Renal pelvis (tissue), 12 donors: Measurements from ENCODE around the gene PPP1R15A. TPM values are rescaled to one million over a fixed set of nuclear protein-coding genes. Genes with fewer than 3 reads are reported as not detected.
"Not testable (repeated sequence)": the region's sequence is repeated elsewhere in the genome, so short reads cannot be mapped to it uniquely, and the experiment has no call there.

ENCODE experiments used
- DNase-seq: peaks from one replicate; pipeline ENCODE4 v3.0.0-alpha.2; 2013
- long read RNA-seq, 16 experiments: transcript quantifications; one replicate each; lab custom pipeline, GENCODE V29; 2026
- polyA plus RNA-seq, 3 donors: library from polyadenylated mRNA; unstranded; fragments of 120-200 nt; gene quantifications; one replicate each; pipeline ENCODE4 v1.2.1, GENCODE V29; 2013; ENCODE audit not compliant: insufficient read length in 3 of 3

Gene PPP1R15A
- 10 to 100 TPM; 33.8 to 36.6 (median 33.9) TPM for polyA plus RNA-seq
- long read RNA-seq, donor 1, transcript PPP1R15A-202 (1 exons, 1,725 nt), result major isoform, 5 of 26 reads
- long read RNA-seq, donor 1, partial matches to known transcripts, result 19 of 26 reads
- long read RNA-seq, donor 1, other reads (novel, unspliced or antisense), result 0 of 26 reads
- long read RNA-seq, donor 2, transcript PPP1R15A-201 (3 exons, 2,378 nt), result major isoform, 13 of 40 reads
- long read RNA-seq, donor 2, transcript PPP1R15A-202 (1 exons, 1,725 nt), result minor isoform, 6 of 40 reads
- long read RNA-seq, donor 2, partial matches to known transcripts, result 21 of 40 reads
- long read RNA-seq, donor 2, other reads (novel, unspliced or antisense), result 0 of 40 reads
- long read RNA-seq, donor 3, transcript PPP1R15A-202 (1 exons, 1,725 nt), result major isoform, 7 of 41 reads
- long read RNA-seq, donor 3, partial matches to known transcripts, result 30 of 41 reads
- long read RNA-seq, donor 3, other reads (novel, unspliced or antisense), result 0 of 41 reads
- long read RNA-seq, donor 4, transcript PPP1R15A-202 (1 exons, 1,725 nt), result major isoform, 7 of 34 reads
- long read RNA-seq, donor 4, transcript PPP1R15A-201 (3 exons, 2,378 nt), result major isoform, 7 of 34 reads
- long read RNA-seq, donor 4, partial matches to known transcripts, result 20 of 34 reads
- long read RNA-seq, donor 4, other reads (novel, unspliced or antisense), result 0 of 34 reads
- long read RNA-seq, donor 5, transcript PPP1R15A-202 (1 exons, 1,725 nt), result major isoform, 5 of 33 reads
- long read RNA-seq, donor 5, partial matches to known transcripts, result 25 of 33 reads
- long read RNA-seq, donor 5, other reads (novel, unspliced or antisense), result 0 of 33 reads
- long read RNA-seq, donor 6, partial matches to known transcripts, result 24 of 32 reads
- long read RNA-seq, donor 6, other reads (novel, unspliced or antisense), result 0 of 32 reads
- long read RNA-seq, donor 7, transcript PPP1R15A-201 (3 exons, 2,378 nt), result minor isoform, 6 of 61 reads
- long read RNA-seq, donor 7, transcript PPP1R15A-202 (1 exons, 1,725 nt), result major isoform, 8 of 61 reads
- long read RNA-seq, donor 7, partial matches to known transcripts, result 47 of 61 reads
- long read RNA-seq, donor 7, other reads (novel, unspliced or antisense), result 0 of 61 reads
- long read RNA-seq, donor 8, transcript PPP1R15A-202 (1 exons, 1,725 nt), result major isoform, 44 of 243 reads
- long read RNA-seq, donor 8, transcript PPP1R15A-201 (3 exons, 2,378 nt), result minor isoform, 20 of 243 reads
- long read RNA-seq, donor 8, partial matches to known transcripts, result 179 of 243 reads
- long read RNA-seq, donor 8, other reads (novel, unspliced or antisense), result 0 of 243 reads
- long read RNA-seq, donor 9, transcript PPP1R15A-201 (3 exons, 2,378 nt), result major isoform, 10 of 59 reads
- long read RNA-seq, donor 9, partial matches to known transcripts, result 45 of 59 reads
- long read RNA-seq, donor 9, other reads (novel, unspliced or antisense), result 0 of 59 reads
- long read RNA-seq, donor 10, transcript PPP1R15A-202 (1 exons, 1,725 nt), result major isoform, 12 of 49 reads
- long read RNA-seq, donor 10, transcript PPP1R15A-201 (3 exons, 2,378 nt), result minor isoform, 5 of 49 reads
- long read RNA-seq, donor 10, partial matches to known transcripts, result 32 of 49 reads
- long read RNA-seq, donor 10, other reads (novel, unspliced or antisense), result 0 of 49 reads
- long read RNA-seq, donor 11, transcript PPP1R15A-202 (1 exons, 1,725 nt), result major isoform, 11 of 55 reads
- long read RNA-seq, donor 11, partial matches to known transcripts, result 42 of 55 reads
- long read RNA-seq, donor 11, other reads (novel, unspliced or antisense), result 0 of 55 reads
- long read RNA-seq, donor 12, transcript PPP1R15A-201 (3 exons, 2,378 nt), result major isoform, 7 of 43 reads
- long read RNA-seq, donor 12, transcript PPP1R15A-202 (1 exons, 1,725 nt), result major isoform, 7 of 43 reads
- long read RNA-seq, donor 12, partial matches to known transcripts, result 29 of 43 reads
- long read RNA-seq, donor 12, other reads (novel, unspliced or antisense), result 0 of 43 reads
- long read RNA-seq, donor 13, transcript PPP1R15A-202 (1 exons, 1,725 nt), result major isoform, 9 of 24 reads
- long read RNA-seq, donor 13, partial matches to known transcripts, result 15 of 24 reads
- long read RNA-seq, donor 13, other reads (novel, unspliced or antisense), result 0 of 24 reads
- long read RNA-seq, donor 14, result 0 reads
- long read RNA-seq, donor 15, transcript PPP1R15A-202 (1 exons, 1,725 nt), result major isoform, 25 of 98 reads
- long read RNA-seq, donor 15, transcript PPP1R15A-201 (3 exons, 2,378 nt), result minor isoform, 20 of 98 reads
- long read RNA-seq, donor 15, partial matches to known transcripts, result 53 of 98 reads
- long read RNA-seq, donor 15, other reads (novel, unspliced or antisense), result 0 of 98 reads
- long read RNA-seq, donor 16, transcript PPP1R15A-202 (1 exons, 1,725 nt), result major isoform, 6 of 45 reads
- long read RNA-seq, donor 16, transcript PPP1R15A-201 (3 exons, 2,378 nt), result major isoform, 6 of 45 reads
- long read RNA-seq, donor 16, partial matches to known transcripts, result 33 of 45 reads
- long read RNA-seq, donor 16, other reads (novel, unspliced or antisense), result 0 of 45 reads

GRCh38 chr19:48872182-48872883 lies at the start of gene PPP1R15A:
Gene PPP1R15A, plus strand, starts transcription at chr19:48872421. Its CDS starts 813 bp downstream, at chr19:48873234.
- peak; percentile 98 for DNase-seq

GRCh38 chr19:48822514-48822913 lies 49.7 kb upstream of the PPP1R15A start:
- DNase-seq, result no peak

DNA sequence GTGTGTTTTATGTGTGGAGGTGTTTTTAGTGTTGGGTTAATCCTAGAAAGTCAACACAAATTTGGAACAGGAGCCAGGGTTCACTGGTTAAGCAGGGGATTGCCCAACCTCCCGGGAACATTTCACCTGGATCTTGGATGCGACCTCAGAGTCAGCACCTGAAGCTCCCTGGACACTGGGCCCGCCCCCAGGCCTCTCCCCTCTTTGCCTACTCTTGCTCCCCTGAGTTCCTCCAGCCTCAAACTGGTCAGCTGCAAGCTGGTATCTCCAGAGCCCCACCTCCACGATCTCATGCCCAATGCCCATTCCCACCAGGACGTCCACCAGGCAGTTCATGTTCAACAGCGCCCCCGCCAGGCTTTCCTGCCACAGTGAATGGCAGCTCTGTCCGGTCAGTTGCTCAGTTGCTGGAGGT lies 45.6 kb upstream of the PPP1R15A start:
- DNase-seq, result no peak

DNA sequence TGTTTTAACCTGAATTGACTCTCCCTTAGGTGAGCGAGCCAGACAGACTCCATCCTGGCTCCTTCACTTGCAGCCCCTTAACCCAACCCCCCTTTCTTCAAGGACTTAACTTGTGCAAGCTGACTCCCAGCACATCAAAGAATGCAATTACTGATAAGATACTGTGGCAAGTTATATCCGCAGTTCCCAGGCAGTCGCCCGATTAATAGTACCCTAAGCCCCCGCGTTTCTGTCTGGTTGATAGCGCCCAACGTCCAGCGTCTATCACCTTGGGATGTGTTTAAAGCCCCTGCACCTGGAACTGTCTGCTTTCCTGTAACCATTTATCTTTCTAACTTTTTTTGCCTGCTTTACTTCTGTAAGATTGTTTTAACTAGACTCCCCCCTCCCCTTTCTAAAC lies 42.1 kb upstream of the PPP1R15A start:
- DNase-seq, result no peak

DNA sequence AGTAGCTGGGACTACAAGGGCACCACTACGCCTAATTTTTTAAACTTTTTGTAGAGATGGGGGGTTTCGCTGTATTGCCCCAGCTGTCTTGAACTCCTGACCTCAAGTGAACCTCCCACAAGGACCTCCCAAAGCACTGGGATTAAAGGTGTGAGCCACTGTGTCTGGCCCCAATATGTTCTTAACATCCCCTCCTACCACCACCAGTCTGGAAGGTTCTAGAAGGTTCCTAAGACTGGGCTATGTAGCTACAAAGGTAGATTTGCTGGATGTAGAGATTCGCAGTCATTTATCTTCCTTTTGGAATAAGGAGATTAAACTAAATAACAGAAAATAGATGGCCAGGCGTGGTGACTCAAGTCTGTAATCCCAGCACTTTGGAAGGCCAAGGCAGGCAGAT lies 41.3 kb upstream of the PPP1R15A start:
- DNase-seq, result no peak

- no peak for DNase-seq
Observed at GRCh38 chr19:48833049-48833448, 39.2 kb upstream of the PPP1R15A start.

DNA sequence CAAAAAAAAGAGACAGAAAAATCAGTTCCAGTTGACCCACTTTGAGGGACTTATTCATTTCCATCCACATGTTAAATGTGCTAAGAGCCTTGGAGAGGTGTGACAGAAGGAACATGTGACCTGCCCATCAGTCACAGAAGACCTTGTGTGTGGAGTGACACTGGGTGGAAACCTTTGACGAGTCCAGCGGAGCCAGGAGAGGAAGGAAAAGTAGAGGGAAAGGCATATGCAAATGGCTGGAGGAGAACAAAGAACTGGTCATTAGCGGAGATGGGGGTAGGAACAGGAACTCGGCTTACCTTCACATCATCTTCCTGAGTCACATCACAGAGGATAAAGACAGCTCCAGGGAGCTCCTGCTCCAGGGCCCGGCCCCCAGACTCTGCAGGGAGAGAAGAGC lies 38.2 kb upstream of the PPP1R15A start:
- DNase-seq, result no peak

GRCh38 chr19:48835734-48836088 lies 36.5 kb upstream of the PPP1R15A start:
- peak; percentile 89 for DNase-seq

DNA sequence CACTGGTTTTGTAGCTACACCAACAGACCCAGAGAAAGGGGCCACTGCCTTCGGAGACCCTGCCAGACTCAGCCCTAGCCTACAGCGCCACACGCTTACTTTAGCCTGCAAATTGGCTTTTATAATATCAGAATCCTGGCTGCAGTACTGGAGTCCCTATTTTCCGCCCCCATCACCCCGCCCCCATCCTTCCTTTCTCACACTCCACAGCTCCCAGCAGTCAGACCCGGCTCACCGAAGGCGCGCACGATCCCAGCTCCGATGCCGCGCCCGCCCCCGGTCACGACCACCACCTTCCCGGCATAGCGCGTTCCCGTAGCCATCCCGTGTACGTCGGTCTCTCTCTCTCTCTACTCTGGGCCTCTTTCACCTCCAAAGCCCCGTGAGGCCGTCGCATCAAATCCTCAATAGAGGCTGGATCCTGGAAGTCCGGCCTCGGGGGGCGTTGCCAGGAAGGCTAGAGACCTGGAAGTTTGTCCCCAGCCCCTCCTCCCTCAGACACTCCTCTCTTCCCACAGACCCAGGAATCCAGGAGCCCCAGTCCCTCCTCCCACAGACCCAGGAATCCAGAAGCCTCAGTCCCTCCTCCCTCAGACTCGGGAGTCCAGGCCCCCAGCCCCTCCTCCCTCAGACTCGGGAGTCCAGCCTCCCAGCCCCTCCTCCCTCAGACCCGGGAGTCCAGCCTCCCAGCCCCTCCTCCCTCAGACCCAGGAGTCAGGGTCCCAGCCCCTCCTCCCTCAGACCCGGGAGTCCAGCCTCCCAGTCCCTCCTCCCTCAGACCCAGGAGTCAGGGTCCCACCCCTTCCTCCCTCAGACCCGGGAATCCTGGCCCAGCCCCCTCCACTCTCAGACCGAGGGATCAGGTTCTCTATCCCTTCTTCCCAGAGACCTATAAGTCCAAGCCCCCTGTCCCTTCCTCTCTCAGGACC lies 35.9 kb upstream of the PPP1R15A start, which contains the start of gene HSD17B14:
HSD17B14 (minus strand) TSS at position 403 of the 929 bp plus-strand sequence; CDS start at position 323, 80 bp downstream.
- peak; percentile 61 for DNase-seq

DNA sequence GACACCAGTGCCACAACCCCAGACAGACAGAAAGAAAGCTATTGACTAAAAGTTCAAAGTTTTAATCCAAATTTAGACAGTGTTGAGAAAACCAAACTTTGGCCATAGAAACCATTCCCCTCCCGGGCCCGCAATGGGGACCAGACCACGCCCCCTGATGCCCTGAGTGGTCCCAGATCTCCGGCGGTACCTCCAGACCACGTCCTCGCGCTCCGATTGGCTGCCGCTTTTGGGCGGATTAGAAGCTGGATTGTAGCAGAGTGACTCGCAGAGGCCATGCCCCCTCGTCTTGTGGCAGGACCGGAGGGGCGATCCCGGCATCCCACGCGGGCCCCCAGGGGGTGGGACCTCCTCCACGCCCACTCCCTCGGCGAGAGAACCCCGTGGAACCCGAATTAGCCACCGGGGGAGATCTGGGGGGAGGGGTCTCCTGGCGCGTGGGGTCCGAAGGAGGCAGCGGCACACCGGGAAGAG lies 35.1 kb upstream of the PPP1R15A start:
- peak; percentile 85 for DNase-seq

GRCh38 chr19:48837687-48838086 lies 34.5 kb upstream of the PPP1R15A start:
- DNase-seq, result no peak

DNA sequence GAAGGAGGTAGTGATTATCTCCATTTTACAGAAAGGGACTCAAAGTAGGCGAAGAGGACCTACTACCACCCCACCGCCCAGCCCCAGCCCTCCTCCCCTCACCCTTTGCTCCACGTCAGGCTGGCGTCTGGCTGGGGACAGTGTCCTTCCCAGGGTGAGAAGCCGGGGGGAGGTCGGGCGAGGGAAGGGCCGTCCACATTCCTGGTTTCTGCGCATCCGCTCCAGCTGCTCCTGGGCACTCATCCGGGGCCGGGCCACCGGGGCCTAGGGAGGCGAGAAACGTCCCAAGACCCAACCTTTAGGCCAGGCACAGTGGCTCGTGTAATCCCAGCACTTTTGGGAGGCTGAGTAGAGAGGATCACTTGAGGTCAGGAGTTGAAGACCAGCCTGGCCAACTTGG lies 31.2 kb upstream of the PPP1R15A start:
- DNase-seq, result no peak

- DNase-seq, result no peak
Observed at GRCh38 chr19:48841571-48841970, 30.6 kb upstream of the PPP1R15A start.

- peak; percentile 65 for DNase-seq
Observed at GRCh38 chr19:48842789-48843162, 29.4 kb upstream of the PPP1R15A start.

DNA sequence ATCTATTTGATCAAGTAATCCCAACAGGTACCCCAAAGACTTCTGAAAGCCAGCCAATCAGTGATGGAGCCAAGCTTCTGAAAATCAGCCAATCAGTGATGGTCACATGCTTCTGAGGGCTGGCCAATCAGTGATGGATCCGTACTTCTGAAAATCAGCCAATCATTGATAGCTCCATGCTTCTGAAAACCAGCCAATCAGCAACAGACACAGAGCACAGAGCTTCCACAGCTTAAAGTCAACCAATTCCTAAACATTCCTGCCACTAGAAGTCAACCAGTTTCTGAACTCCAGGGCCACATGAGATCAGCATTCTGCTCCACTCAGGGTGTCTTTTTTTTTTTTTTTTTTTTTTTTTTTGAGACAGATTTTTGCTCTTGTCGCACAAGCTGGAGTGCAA lies 27.7 kb upstream of the PPP1R15A start:
- DNase-seq, result no peak

DNA sequence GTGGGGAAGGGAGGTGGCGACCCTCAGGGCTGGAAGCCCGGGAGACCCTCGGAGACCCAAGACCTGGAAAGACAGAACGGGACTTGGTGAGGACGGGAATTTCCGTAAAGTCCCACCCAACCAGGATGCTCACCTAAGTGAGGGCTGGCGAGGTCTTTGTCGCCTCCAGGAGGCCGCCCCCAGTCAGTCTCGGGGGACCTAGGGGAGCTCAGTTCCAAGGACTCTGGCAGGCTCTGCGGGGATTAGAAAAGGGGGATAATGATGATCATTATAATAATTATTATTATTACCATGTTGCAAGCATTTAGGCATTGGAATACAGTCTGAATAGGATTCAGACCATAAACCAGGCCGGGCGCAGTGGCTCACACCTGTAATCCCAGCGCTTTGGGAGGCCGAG lies 26.8 kb upstream of the PPP1R15A start:
- no peak for DNase-seq

DNA sequence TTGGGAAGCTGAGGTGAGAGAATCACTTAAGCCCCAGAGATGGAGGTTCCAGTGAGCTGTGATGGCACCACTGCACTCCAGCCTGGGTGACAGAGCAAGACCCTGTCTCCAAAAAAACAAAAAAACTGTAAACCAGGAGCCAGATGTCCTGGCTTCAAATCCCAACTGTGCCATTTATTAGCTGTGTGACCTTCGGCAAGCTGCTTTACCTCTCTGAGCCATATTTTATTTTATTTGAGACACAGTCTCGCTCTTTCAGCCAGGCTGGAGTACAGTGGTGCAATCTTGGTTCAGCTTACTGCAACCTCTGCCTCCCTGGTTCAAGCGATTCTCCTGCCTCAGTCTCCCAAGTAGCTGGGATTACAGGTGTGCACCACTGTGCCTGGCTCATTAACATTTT lies 25.6 kb upstream of the PPP1R15A start:
- not testable (repeated sequence) for DNase-seq
